ENCODE results near the gene SLC35F5. TPM values are rescaled to one million over a fixed set of nuclear protein-coding genes. Genes with fewer than 3 reads are reported as not detected.

Gene SLC35F5
- total and polyA plus RNA-seq, 2 of the 13 experiments (the other 11 are each of a cell fraction or from before 2014, with no cell fraction given) = 139 to 174 TPM

- TF ChIP-seq SALL2 (CRISPR knock-in tag; IDR thresholded peaks at IDR 0.05) (peak; percentile 94), ZBTB14 (CRISPR knock-in tag; IDR thresholded peaks at IDR 0.05) (peak; percentile 88), NFE2L2 (IDR thresholded peaks at IDR 0.05; ENCODE audit: low read length) (no peak), MAZ (IDR thresholded peaks at IDR 0.05; ENCODE audit: borderline replicate concordance, low read depth, low read length) (peak; percentile 75), MAZ (CRISPR knock-in tag; IDR thresholded peaks at IDR 0.05; ENCODE audit: low read depth) (peak; percentile 96), BRCA1 (CRISPR knock-in tag; IDR thresholded peaks at IDR 0.05) (peak; percentile 86; the same call in 1 of the 2 replicates), ZFAT (CRISPR knock-in tag; conservative IDR thresholded peaks at IDR 0.05) (0 out of 2 replicates have a peak, but pooled peaks have one; percentile 75), ZNF24 (IDR thresholded peaks at IDR 0.05) (no peak), ZBTB3 (CRISPR knock-in tag; IDR thresholded peaks at IDR 0.05; ENCODE audit: borderline replicate concordance, low read depth) (peak; percentile 93), POGZ (CRISPR knock-in tag; IDR thresholded peaks at IDR 0.05) (peak; percentile 97), FOXA1 (IDR thresholded peaks at IDR 0.05) (no peak), FOXA1 (CRISPR knock-in tag; IDR thresholded peaks at IDR 0.05) (peak; percentile 5; the same call in 1 of the 2 replicates), NFAT5 (CRISPR knock-in tag; IDR thresholded peaks at IDR 0.05) (peak; percentile 76; the same call in 1 of the 2 replicates), ZNF614 (CRISPR knock-in tag; IDR thresholded peaks at IDR 0.05; ENCODE audit: borderline replicate concordance) (peak; percentile 90; the same call in 1 of the 2 replicates), RBAK (CRISPR knock-in tag; IDR thresholded peaks at IDR 0.05) (0 out of 2 replicates have a peak, but pooled peaks have one; percentile 31), FUBP1 (CRISPR knock-in tag; IDR thresholded peaks at IDR 0.05; ENCODE audit: borderline replicate concordance) (0 out of 2 replicates have a peak, but pooled peaks have one; percentile 46), ZFP91 (CRISPR knock-in tag; IDR thresholded peaks at IDR 0.05; ENCODE audit: borderline replicate concordance) (peak; percentile 97)
Observed at GRCh38 chr2:113756355-113757137, at the start of gene SLC35F5 (continued).
